GM18505 (cell line): Measurements from ENCODE around the gene POLR3E.

ENCODE experiments used
- ATAC-seq: cut with Tn5 transposase; IDR thresholded peaks from one replicate; pipeline ENCODE4 v1.9.1; 2021; ENCODE audit not compliant: unreplicated experiment
- POLR2A ChIP-seq: IDR thresholded peaks from 4 replicates; pipeline ENCODE4 v1.6.1; 2011; ENCODE audit warnings: borderline replicate concordance; ENCODE audit not compliant: insufficient read depth, insufficient read length; ENCODE audit errors: extremely low read depth

The POLR3E gene

GRCh38 chr16:22324787-22325597, 27.8 kb downstream of the POLR3E start:
- TF ChIP-seq POLR2A = no peak
- ATAC-seq = no peak

- no peak for ATAC-seq
- TF ChIP-seq POLR2A = no peak
Observed at GRCh38 chr16:22325598-22326368, 28.6 kb downstream of the POLR3E start.

DNA sequence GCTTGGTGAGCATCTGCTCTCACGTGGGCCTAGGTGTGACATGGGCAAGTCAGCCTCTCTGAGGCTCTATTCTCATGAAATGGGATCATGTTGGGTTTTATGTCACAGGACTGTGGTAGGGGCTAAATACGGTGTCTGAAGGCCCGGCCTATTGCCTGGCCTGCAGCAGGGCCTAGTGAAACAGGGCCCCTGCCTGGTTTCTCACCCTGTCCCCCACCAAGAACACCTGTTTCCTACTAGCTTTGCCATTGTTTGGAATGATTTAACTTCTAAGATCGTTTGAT, 29.1 kb downstream of the POLR3E start:
- no peak for ATAC-seq

DNA sequence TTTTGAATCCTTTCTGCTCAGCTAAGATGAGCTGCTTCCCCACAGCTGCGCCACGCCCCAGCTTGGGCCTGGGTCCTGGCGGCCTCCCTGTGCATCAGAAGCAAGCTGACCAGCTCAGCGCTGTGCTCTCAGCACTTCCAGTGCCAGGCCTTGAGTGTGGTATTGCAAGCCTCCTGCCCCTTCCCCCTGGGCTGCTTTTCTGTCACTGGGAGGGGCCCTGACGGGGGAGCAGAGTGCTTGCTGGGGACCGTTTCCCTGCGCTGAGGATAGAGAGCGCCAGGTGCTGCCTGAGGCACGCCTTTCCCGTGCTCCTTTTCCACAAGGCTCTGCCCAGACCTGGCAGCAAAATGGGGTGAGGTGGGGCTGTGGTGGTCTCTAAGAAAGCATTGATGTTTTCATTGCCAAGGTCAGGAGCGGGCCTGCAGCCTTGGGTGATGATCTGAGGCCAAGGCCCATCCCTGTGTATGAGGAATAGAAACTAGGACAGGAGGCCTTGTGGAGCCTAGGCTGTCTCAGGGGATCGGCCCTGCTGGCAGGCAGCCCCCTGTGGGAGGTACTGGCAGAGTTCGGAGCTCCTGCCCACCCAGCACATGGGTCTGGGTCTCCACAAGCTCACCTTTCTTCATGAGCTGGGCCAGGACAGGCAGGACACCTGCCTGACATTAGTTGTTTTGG, 29.7 kb downstream of the POLR3E start:
- ATAC-seq = no peak
- no peak for TF ChIP-seq POLR2A

More for the DNA sequence above, 29.1 kb downstream of the POLR3E start:
- TF ChIP-seq POLR2A = no peak

DNA sequence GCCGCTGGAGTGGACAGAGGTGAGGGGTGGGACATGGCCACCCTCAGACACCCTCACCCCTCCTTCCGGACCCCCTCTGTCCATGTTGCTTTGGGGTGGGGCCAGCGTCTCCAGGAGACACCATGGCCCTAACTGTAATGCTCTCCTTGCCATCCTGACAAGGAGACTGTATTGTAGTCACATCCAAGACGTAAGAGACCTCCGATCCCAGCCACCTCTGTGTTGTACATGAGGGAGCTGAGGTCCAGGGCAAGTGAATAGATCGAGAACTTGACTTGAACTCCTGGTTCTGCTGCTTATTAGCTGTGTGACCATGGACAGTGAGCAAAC, 30.2 kb downstream of the POLR3E start:
- no peak for ATAC-seq
- no peak for TF ChIP-seq POLR2A

- ATAC-seq = no peak
- TF ChIP-seq POLR2A = no peak
Observed at GRCh38 chr16:22328081-22328725, 31.0 kb downstream of the POLR3E start.

GRCh38 chr16:22329199-22329695, 32.0 kb downstream of the POLR3E start:
- no peak for ATAC-seq

GRCh38 chr16:22330326-22330725, 33.1 kb downstream of the POLR3E start:
- ATAC-seq = no peak
- no peak for TF ChIP-seq POLR2A

More at GRCh38 chr16:22329199-22329695, 32.0 kb downstream of the POLR3E start:
- no peak for TF ChIP-seq POLR2A

DNA sequence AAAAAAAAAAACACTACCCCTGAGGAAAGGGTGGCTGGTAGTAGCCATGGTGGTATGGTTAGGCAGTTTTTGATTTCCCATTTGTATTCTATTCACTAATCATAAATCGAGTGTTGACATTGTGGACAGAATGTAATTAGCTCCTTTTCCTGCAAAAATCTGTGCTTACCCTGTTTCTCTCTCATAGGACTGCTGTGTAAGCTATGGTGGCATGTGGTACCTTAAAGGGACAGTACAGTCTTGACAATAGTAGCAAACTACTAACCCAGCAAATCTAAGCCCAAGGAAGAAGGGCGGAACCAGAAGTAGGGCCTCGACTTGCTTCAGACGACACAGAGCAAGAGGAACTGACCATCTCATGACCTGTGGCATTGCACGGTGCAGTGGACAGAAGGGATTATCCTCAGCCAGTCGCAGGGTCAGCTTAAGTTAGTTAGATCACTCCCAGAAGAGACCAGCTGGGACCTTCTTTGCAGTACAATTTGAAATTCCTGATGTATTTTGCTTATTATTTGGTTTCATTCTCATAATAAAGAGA, 36.3 kb downstream of the POLR3E start:
- no peak for ATAC-seq
- TF ChIP-seq POLR2A = no peak

DNA sequence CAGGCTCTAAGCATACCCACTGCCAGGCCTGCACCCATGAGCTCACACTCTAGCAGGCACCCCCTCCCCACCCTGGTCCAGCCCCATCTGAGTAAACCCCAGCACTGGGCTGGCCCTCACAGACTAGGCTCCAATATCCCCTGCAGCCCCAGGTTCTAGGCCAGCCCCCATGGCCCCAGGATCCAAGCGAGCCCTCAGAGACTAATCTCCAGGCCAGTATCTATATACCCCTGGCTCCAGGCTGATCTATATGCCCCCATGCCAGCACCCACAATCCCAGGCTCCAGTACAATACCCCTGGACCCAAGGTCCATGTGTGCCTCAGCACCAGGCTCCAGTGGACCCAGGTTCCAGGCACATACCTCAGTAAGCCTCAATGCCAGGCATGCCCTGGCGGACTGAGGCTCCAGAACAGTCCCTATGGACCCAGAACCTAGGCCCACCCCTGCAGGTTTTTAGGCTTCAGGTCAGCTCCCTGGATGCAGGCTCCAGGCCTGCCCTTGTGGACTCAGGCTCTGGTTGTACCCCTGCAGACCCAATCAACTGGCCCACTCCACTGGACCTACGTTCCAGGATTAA, 38.5 kb downstream of the POLR3E start:
- no peak for ATAC-seq
- TF ChIP-seq POLR2A = no peak

- ATAC-seq = no peak
- no peak for TF ChIP-seq POLR2A
Observed at GRCh38 chr16:22336581-22336980, 39.4 kb downstream of the POLR3E start.

DNA sequence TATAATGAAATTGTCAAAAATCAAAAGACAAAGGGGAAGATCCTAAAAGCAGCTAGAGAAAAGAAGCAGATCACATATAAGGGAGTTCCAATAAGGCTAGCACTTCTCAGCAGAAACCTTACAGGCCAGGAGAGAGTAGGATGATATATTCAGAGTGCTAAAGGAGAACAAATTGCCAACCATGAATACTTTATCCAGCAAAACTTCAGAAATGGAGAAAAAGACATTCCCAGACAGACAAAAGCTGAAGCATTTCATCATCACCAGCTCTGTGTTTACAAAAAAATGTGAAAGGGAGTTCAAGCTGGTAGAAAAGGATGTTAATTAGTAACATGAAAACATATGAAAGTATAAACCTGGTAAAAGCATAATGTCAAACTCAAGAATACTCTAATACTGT, 39.8 kb downstream of the POLR3E start:
- no peak for TF ChIP-seq POLR2A
- ATAC-seq = no peak

DNA sequence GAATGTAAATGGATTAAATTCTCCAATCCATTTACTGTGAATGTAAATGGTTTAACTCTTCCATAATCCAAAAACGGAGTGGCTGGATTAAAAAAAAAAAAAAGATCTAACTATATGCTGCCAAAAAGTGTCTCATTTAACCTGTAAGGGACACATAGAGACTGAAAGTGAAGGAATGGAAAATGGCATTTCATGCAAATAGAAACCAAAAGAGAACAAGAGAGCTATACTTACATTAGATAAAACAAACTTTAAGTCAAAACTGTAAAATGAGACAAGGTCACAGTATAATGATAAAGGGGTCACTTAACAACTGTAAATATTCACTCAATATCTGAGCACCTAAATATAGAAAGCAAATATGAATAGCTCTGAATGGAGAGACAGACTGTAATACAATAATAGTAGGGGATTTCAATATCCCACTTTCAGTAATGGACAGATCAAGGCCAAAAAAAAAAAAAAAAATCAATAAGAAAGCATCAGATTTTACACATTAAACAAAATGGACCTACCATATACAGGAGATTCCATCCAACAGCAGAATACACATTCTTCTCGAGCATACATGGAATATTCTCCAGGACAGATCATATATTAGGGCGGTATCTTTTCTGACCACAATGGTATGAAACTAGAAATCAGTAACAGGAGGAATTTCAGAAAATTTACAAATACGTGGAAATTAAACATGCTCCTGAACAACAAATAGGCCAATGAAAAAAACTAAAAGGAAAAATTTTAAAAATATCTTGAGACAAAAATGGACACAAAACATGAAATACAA, 40.8 kb downstream of the POLR3E start:
- no peak for ATAC-seq

GRCh38 chr16:22340945-22341344, 43.7 kb downstream of the POLR3E start:
- no peak for ATAC-seq
- TF ChIP-seq POLR2A = no peak

More for the DNA sequence above, 40.8 kb downstream of the POLR3E start:
- no peak for TF ChIP-seq POLR2A
